Measurements from ENCODE around the gene PSMB10. TPM values are rescaled to one million over a fixed set of nuclear protein-coding genes. Genes with fewer than 3 reads are reported as not detected.

PSMB10 gene
- total RNA-seq, 1 donor from 2014 or later: 214 TPM

DNA sequence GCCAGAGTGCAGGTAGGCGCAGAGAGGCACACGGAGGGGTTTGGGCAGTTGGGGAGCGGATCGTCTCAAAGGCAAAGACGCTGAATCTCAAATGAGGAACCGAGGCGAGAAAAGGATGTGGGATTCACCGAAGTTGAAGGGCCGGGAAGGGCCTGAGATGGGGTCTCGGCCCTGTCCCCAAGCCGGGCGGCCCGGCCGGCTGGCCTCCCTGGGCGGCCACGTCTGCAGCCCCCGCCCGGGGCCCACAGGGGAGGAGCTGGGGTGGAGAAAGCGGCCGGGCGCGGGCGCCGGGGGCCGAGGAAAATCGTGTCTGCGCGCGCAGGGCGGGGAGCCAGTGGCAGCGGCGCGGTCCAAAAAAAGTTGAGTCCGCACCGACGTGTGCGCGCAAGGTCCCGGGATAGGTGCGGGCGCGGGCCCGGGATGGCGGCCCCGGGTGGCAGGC is 31.3 kb upstream of the PSMB10 start:
- no peaks in the 10 kb centered on the region for H3K36me3 Mint-ChIP-seq (ENCODE audit: low read depth)
- peaks cover 2% of the 10 kb centered on the region for H3K27me3 Mint-ChIP-seq
- H3K4me1 Mint-ChIP-seq: peaks cover 24% of the 10 kb centered on the region
- H3K27ac Mint-ChIP-seq: peak overlapping the region; percentile 95
- peak overlapping the region; percentile 97 for H3K4me3 Mint-ChIP-seq
- intact Hi-C loops (cut with micrococcal nuclease): loop anchor here (1.0 to 2.0 kb wide), 6 partner anchors 17 to 162 kb away; partner anchors contain the start of genes DDX28, DUS2, PSKH1 and RANBP10
- H3K9me3 Mint-ChIP-seq: no peaks in the 10 kb centered on the region
- peak; percentile 87 for DNase-seq

DNA sequence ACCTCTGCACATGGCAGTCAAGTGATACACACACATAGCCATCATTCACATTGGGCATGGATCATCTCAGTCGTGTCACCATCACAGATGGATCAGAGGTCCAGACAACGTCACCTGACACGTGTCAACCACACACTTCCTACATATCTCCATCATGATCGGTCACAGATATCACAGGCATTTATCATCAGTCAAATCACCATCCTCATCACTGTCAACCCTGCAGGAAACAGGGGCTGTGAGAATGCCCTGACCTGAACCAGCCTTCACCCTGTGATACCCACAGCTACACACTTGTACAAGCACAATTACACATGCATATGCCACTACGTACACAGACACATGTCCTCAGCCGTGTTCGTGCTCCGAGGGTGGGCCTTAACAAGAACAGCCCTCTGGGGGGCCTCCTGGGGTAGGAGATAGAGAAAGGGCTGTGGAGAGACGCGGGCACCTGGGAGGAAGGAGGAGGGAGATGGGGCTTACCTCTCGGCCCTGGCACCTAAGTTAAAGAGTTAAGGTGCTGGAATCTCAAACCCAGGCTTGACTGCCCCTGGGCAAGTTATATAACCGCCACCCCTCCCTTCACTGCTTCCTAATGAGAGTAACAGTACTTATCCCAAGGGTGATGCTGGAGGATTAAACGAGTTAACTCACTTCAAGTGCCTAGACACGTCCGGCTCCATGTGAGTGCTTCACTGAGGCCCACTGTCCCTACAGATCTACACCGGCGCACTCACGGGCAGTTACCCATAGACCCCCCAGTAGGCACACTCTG is 30.7 kb upstream of the PSMB10 start:
- no peaks in the 10 kb centered on the region for H3K27me3 Mint-ChIP-seq
- H3K27ac Mint-ChIP-seq: peak overlapping the region; percentile 95
- H3K4me3 Mint-ChIP-seq: peak overlapping the region; percentile 97
- H3K36me3 Mint-ChIP-seq (ENCODE audit: low read depth): peaks cover 3% of the 10 kb centered on the region
- intact Hi-C loops (cut with micrococcal nuclease): no loop called here
- peaks cover 24% of the 10 kb centered on the region for H3K4me1 Mint-ChIP-seq
- H3K9me3 Mint-ChIP-seq: no peaks in the 10 kb centered on the region
- DNase-seq: peak; percentile 71

DNA sequence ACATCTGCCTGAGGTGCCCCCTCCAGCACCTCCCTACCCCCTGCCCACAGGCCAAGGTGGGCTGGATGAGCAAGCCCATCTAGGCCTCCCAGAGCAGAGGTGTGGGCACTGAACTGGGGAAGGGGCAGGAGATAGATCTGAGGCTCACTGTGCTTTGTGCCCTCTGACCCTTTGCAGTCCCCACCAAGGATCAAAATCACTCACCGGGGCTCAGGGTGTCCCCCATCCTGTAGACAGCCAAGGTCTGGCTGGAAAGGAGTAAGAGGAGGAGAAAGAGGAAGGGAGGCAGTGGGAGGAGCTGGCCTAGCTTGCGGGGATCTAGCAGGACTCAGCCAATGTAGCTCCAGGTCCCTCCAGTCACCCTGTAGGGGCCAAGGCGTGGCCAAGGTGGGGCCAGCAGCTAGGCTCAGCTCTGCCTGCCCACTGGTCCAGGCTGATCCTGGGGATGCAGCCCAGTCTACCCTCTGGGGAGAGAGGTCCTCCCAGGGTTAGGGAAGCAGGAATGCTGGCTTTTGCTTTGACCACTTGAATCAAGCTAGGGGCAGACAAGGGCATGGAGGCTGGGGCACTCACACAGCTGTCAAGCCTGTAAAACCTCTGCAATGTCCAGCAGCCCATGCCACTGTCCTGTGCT is 30.0 kb upstream of the PSMB10 start:
- Mint-ChIP-seq H3K27ac (peak overlapping the region; percentile 95), H3K4me1 (peaks cover 24% of the 10 kb centered on the region), H3K4me3 (peak overlapping the region; percentile 97), H3K27me3 (no peaks in the 10 kb centered on the region), H3K9me3 (no peaks in the 10 kb centered on the region), H3K36me3 (ENCODE audit: low read depth) (peaks cover 9% of the 10 kb centered on the region)
- intact Hi-C loops (cut with micrococcal nuclease): no loop called here
- DNase-seq: no peak

DNA sequence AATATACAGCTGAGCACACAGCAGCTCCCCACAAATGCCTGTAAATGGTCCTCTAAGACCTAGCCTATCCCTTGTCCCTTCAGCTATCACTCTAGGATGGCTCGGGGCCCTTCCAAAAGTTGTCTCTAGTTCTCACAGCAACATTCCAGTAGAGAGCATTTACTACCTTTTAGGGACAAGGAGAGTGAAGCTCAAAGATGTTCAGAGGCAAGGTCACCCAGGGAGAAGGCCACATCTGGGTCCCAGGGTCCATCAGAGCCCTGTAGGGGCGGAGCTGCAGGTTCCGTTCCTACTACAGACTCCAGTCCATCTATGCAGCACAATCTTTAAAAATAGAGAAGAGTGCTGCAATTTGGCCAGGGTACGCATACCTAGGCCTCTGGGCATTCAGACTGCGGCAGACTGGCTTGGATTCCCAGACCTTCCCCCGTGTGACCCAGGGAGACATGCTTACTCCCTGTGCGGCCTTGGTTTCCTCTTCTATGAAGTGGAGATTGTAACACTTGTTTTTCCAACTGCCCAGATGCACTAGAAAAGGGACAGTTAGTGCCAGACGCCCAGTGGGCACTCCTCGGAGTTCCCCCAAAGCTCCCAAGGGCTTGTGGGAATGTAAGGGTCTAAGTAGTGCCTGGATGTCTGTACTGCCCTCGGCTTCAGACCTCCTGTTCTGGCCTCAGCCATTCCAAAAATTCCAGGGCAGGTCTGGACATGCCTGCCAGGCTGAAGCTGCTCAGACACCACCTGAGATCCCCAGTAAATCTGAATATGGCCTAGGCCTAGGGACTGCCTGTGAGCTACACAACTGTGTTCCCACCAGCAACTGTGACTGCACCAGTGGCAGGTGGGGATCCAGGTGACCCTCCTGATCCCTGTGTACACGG is 29.3 kb upstream of the PSMB10 start:
- H3K27ac Mint-ChIP-seq: peak overlapping the region; percentile 41
- no peak for DNase-seq
- peaks cover 16% of the 10 kb centered on the region for H3K36me3 Mint-ChIP-seq (ENCODE audit: low read depth)
- peaks cover 24% of the 10 kb centered on the region for H3K4me1 Mint-ChIP-seq
- no peak overlapping the region for H3K4me3 Mint-ChIP-seq
- H3K9me3 Mint-ChIP-seq: no peaks in the 10 kb centered on the region
- H3K27me3 Mint-ChIP-seq: no peaks in the 10 kb centered on the region
- intact Hi-C loops (cut with micrococcal nuclease): no loop called here

DNA sequence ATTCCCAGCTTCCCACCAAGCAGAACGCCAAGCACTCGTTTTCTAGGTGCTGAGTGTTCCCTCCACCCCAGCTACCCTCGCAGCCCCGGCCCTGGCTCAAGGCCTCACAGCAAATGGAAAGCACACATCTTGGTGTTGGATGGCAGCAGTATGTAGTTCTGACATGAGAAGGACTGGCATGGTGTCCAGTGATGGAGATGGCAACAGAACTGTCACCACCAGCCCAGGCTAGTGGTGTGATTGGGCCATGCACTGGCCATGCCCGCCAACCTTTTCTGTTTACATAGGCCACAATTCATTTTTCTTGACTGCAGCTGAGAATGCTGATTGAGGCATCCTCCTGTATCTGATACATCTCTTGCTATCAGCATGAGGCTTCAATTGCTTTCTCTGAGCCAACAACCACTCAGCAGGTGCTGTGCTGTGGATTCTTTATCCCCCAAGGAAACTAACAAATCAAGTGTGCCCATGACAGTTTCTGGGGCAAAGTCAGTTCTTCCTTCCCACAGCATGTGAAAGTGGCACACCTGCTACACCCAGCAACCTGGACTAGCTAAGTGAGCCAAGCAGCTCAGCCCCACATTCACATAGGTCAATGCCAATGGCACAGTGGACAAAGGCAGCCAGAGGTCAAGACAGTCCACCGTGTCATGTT is 28.0 kb upstream of the PSMB10 start:
- Mint-ChIP-seq H3K4me1 (peaks cover 21% of the 10 kb centered on the region), H3K27me3 (no peaks in the 10 kb centered on the region), H3K4me3 (no peak overlapping the region), H3K36me3 (ENCODE audit: low read depth) (peaks cover 19% of the 10 kb centered on the region), H3K9me3 (no peaks in the 10 kb centered on the region), H3K27ac (no peak overlapping the region)
- DNase-seq: no peak
- intact Hi-C loops (cut with micrococcal nuclease): no loop called here

DNA sequence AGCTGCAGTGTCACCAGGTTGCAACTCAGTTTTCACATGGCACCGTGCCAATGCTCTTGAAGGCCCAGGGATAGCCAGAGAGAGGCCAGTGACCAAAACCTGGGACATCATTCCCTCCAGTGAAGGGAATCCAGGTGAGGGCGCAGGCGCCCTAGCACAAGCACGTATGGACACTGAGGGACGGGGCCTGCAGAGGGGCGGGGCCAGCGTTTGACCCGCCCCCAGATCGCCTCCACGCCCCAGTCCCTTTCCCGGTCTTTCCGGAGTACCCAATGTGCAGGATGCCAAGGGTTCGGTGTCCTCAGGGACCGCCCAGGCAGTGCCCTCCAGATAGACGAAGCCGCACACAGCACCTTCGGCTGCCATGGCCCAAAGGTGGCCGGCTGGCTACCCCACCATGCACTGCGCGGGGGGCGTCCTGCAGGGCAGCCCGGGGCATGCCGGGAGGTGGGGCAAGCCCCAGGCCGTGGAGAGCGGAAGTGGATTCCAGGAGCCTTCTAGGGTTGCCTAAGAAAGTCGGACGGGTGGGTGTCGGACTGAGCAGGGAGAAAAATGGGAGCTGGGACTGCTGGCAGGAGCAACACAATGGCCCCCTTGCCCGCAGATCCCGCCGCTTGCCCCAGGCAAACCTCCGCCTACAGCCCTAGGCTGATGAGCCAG is 27.1 kb upstream of the PSMB10 start:
- intact Hi-C loops (cut with micrococcal nuclease): no loop called here
- Mint-ChIP-seq H3K27me3 (no peaks in the 10 kb centered on the region), H3K4me1 (peaks cover 18% of the 10 kb centered on the region), H3K9me3 (no peaks in the 10 kb centered on the region), H3K36me3 (ENCODE audit: low read depth) (peaks cover 19% of the 10 kb centered on the region), H3K4me3 (no peak overlapping the region), H3K27ac (no peak overlapping the region)
- DNase-seq: no peak

DNA sequence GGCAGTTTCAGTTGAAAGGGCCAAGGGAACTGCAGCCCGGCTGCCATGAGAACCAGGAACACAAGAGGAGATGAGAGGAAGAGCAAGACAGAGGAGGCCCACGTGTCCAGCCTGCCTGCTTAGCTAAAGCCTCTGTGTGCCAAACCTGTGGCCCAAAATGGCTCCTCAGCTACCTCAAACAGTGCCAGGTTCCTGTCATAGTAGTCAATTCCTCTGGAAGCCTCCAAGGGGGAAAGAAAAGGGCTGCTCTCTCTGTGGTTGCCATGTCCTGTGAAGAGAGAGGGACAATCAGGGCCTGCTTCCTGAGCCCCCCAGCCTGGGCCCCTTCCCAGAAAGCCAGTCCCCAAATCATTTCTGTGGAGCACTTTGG is 26.6 kb upstream of the PSMB10 start:
- Mint-ChIP-seq H3K4me3 (no peak overlapping the region), H3K36me3 (ENCODE audit: low read depth) (peaks cover 21% of the 10 kb centered on the region), H3K9me3 (no peaks in the 10 kb centered on the region), H3K27me3 (no peaks in the 10 kb centered on the region), H3K27ac (no peak overlapping the region), H3K4me1 (peaks cover 19% of the 10 kb centered on the region)
- DNase-seq: no peak
- intact Hi-C loops (cut with micrococcal nuclease): no loop called here

DNA sequence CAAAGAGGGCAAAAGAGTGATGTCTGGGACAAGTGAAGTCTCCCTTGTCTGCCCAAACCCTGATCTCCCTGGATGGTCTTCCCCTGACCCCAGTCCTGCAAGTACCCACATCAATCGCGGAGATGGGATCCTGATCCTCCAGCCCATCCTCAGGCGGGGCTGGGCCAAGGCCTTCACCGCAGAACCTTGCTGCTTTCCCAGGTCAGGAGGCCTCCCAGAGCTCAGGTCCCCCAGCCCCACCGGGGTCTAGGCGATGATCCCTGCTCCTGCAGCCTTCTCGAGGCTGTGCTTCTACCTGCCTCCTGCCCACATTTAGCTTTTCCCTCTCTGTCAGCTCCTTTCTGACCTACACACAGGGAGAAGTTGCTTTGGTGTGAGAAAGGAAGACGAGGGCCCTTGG is 25.5 kb upstream of the PSMB10 start:
- no peak overlapping the region for H3K4me3 Mint-ChIP-seq
- peaks cover 15% of the 10 kb centered on the region for H3K4me1 Mint-ChIP-seq
- intact Hi-C loops (cut with micrococcal nuclease): no loop called here
- DNase-seq: no peak
- no peak overlapping the region for H3K27ac Mint-ChIP-seq
- peaks cover 23% of the 10 kb centered on the region for H3K36me3 Mint-ChIP-seq (ENCODE audit: low read depth)
- no peaks in the 10 kb centered on the region for H3K9me3 Mint-ChIP-seq
- H3K27me3 Mint-ChIP-seq: no peaks in the 10 kb centered on the region

DNA sequence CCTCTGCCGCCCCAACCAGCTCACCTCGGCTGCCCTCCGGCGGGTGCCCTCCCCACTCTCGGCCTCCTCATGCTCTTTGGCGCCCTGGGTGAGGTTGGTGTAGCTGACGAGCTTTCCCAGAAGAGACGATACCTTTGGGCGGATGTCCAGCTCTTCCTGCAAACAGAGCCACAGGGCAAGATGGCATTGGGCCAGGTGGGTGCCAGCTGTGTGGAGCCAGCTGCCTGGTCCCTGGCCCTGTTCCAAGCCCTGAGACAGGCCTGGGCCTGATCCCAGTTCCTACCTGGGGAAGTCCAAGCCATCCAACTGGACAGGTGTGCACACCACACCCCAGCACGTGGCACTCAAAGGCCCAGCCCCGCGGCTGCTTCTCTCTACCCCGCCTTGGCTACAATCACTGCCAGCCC is 24.9 kb upstream of the PSMB10 start:
- H3K4me1 Mint-ChIP-seq: peaks cover 9% of the 10 kb centered on the region
- no peak for DNase-seq
- H3K27me3 Mint-ChIP-seq: no peaks in the 10 kb centered on the region
- intact Hi-C loops (cut with micrococcal nuclease): no loop called here
- no peaks in the 10 kb centered on the region for H3K9me3 Mint-ChIP-seq
- peaks cover 23% of the 10 kb centered on the region for H3K36me3 Mint-ChIP-seq (ENCODE audit: low read depth)
- no peak overlapping the region for H3K4me3 Mint-ChIP-seq
- no peak overlapping the region for H3K27ac Mint-ChIP-seq

DNA sequence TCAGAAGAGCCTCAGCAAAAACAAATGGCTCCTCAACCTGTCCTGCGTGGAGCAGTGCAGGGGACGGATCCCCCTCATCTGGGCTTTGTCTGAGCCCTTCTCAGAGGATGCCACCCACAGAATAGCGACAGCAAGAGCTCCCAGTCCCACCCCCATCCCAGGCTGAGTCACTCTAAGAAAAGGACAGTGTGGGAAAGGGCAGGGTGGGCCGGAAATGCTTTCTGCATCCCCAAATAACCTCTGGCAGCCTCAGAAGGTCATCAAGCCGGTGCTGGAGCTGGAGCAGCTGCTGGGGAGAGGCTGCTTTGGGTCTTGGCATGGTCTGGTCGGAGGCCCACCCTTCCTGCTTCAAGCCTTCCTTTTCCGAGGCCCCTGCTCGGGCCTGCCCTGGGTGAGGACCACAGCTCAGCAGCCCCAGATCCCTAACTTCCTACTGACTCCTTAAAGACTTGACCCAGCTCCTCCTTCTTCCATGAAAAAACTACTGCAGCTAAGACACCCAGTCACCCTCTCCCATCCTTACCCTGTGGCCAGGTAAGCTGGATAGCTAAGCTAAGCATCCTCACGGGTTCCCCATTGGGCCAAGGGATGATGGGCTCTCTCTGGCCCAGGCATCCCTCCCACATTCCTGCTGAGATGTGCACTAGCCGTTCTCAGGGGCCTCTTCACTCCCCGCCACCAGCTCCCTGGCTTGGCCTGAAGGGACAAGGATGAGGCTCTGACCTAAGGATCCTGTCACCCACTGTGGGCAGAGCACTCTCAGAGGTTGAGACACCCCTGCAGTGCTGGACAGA is 23.1 kb upstream of the PSMB10 start:
- Mint-ChIP-seq H3K27ac (no peak overlapping the region), H3K4me3 (no peak overlapping the region), H3K9me3 (no peaks in the 10 kb centered on the region), H3K4me1 (peaks cover 5% of the 10 kb centered on the region), H3K36me3 (ENCODE audit: low read depth) (peaks cover 25% of the 10 kb centered on the region), H3K27me3 (no peaks in the 10 kb centered on the region)
- intact Hi-C loops (cut with micrococcal nuclease): no loop called here
- DNase-seq: no peak

DNA sequence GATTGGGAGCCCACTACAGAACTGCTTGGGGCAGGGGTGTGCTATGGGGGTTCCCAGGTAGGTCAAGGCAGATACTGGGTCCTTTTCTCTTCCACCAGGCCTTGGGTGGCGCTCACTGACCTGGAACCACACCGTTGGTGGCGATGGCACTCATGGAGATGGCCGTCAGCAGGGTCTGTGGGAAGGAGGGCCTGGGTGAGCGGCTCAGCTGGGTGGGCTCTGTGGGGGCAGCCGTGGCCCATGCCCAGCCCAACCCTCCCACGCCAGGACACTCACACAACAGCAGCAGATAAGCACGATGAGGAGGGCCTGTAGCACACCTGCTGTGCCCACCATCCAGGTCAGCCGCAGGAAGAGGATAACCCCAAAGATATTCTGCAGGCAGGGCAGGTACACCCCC is 21.0 kb upstream of the PSMB10 start:
- H3K9me3 Mint-ChIP-seq: no peaks in the 10 kb centered on the region
- no peaks in the 10 kb centered on the region for H3K27me3 Mint-ChIP-seq
- intact Hi-C loops (cut with micrococcal nuclease): no loop called here
- H3K36me3 Mint-ChIP-seq (ENCODE audit: low read depth): peaks cover 27% of the 10 kb centered on the region
- peaks cover 3% of the 10 kb centered on the region for H3K4me1 Mint-ChIP-seq
- H3K4me3 Mint-ChIP-seq: no peak overlapping the region
- no peak overlapping the region for H3K27ac Mint-ChIP-seq
- DNase-seq: no peak

DNA sequence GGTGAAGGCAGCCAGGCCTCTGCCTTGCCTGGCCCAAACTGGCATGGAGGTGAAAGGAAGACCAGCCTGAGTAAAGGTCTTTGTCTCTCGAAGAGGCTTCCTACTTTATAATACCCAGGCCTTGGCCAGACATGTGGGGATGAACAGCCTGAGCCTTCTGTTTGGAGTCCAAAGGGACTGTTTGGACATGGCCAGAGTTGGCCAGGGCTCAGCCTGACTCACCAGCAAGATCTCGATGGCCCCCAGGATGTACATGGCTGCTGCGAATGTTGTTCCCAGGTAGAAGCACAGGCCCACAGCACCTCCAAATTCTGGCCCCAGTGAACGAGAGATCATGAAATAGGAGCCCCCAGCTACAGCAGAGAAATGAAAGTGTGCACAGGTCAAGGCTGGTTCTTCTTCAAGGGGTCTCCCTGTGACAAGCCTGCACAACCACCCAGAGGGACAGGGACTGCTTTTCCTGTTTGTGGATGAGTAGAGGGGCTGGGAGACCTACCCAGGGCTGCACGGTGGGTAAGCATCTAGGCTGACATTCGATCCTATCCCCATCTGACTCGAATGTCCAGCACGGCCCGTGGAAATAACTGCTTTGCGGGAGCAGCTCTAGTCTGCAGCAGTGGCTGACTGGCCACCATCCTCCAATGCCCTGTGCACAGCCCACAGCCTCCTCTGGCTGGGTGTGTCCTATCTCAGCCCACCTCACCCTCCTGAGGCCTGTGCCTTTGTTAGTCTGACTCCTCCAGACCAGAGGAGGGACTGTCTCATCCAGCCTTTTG is 18.0 kb upstream of the PSMB10 start:
- no peak for DNase-seq
- Mint-ChIP-seq H3K27ac (no peak overlapping the region), H3K4me1 (peaks cover 4% of the 10 kb centered on the region), H3K27me3 (no peaks in the 10 kb centered on the region), H3K36me3 (ENCODE audit: low read depth) (peaks cover 20% of the 10 kb centered on the region), H3K9me3 (no peaks in the 10 kb centered on the region), H3K4me3 (no peak overlapping the region)
- intact Hi-C loops (cut with micrococcal nuclease): no loop called here

Measured in activated CD4-positive, alpha-beta T cell treated with anti-CD3 and anti-CD28 coated beads, Interleukin-2, amount 10 ng/mL, durations not matched to agents 24 days and 14 days (primary cell).